IMR-90 (cell line): ENCODE measurements around the gene FLT3. TPM values are rescaled to one million over a fixed set of nuclear protein-coding genes. Genes with fewer than 3 reads are reported as not detected.
"Not testable (repeated sequence)": the region's sequence is repeated elsewhere in the genome, so short reads cannot be mapped to it uniquely, and the experiment has no call there.

ENCODE experiments used
- ATAC-seq: fragments of 200-7000 bp; cut with Tn5 transposase; 2 replicates; pipeline ENCODE4 v1.9.1; 2020; ENCODE audit warnings: low read depth, mild to moderate bottlenecking, moderate library complexity
- BruUV-seq: library from RNA; stranded (reverse); fragments of 400-500 nt; replicated peaks from 2 replicates; lab custom pipeline; 2021; lab: Mats Ljungman, UMichigan
- CTCF ChIA-PET: fragments of 300-600 bp; formaldehyde crosslinking; extraction: SDS; loops from one replicate; lab custom pipeline; 2021; ENCODE audit warnings: antibody characterized with exemption; lab: Yijun Ruan, JAX
- POLR2A ChIA-PET: fragments of 300-600 bp; sonication (Branson Sonifier 250); formaldehyde crosslinking; loops from one replicate; lab custom pipeline; 2022; ENCODE audit warnings: antibody characterized with exemption; ENCODE audit not compliant: unreplicated experiment; lab: Charles Lee
- DNase-seq: peaks from one replicate; pipeline ENCODE4 v3.0.0; 2013
- H2AFZ ChIP-seq: replicated peaks from 2 replicates; pipeline ENCODE3; 2013; ENCODE audit warnings: low read length, mild to moderate bottlenecking; ENCODE audit not compliant: poor library complexity
- H2AK5ac ChIP-seq: 2 replicates; pipeline ENCODE4 v1.6.1; 2013; ENCODE audit warnings: low read depth, low read length, inconsistent platforms
- H2AK9ac ChIP-seq: replicated peaks from 2 replicates; pipeline ENCODE3; 2013; ENCODE audit warnings: mild to moderate bottlenecking, low read depth, low read length, moderate library complexity; ENCODE audit not compliant: poor library complexity
- H2BK120ac ChIP-seq: 2 replicates; pipeline ENCODE4 v1.6.1; 2013; ENCODE audit warnings: low read depth, low read length, inconsistent platforms
- H2BK15ac ChIP-seq: 3 replicates; pipeline ENCODE4 v1.6.1; 2013; ENCODE audit warnings: low read depth, low read length, inconsistent platforms
- H2BK20ac ChIP-seq: 2 replicates; pipeline ENCODE4 v1.6.1; 2013; ENCODE audit warnings: low read depth, mild to moderate bottlenecking, inconsistent platforms, low read length, moderate library complexity
- H2BK5ac ChIP-seq: 2 replicates; pipeline ENCODE4 v1.6.1; 2013; ENCODE audit warnings: mild to moderate bottlenecking, low read depth, low read length, inconsistent platforms; ENCODE audit not compliant: poor library complexity, severe bottlenecking
- H3K14ac ChIP-seq: replicated peaks from 2 replicates; pipeline ENCODE4 v1.6.1; 2013; ENCODE audit warnings: low read depth, low read length, inconsistent platforms
- H3K18ac ChIP-seq: 2 replicates; pipeline ENCODE4 v1.6.1; 2013; ENCODE audit warnings: low read depth, low read length, control low read depth
- H3K23ac ChIP-seq: 2 replicates; pipeline ENCODE4 v1.6.1; 2013; ENCODE audit warnings: low read depth, low read length, inconsistent platforms
- H3K27ac ChIP-seq: 2 replicates; pipeline ENCODE4 v1.5.1; 2013; ENCODE audit warnings: mild to moderate bottlenecking, control low read depth, low read length; ENCODE audit not compliant: insufficient read depth
- H3K27me3 ChIP-seq: 2 replicates; pipeline ENCODE4 v1.6.1; 2013; ENCODE audit warnings: low read length; ENCODE audit not compliant: control insufficient read depth, insufficient read depth
- H3K36me3 ChIP-seq: 2 replicates; pipeline ENCODE4 v1.6.1; 2013; ENCODE audit warnings: low read length, mixed read lengths; ENCODE audit not compliant: control insufficient read depth, insufficient read depth
- H3K4ac ChIP-seq: 2 replicates; pipeline ENCODE4 v1.6.1; 2013; ENCODE audit warnings: low read depth, low read length, inconsistent platforms
- H3K4me1 ChIP-seq: 2 replicates; pipeline ENCODE4 v1.6.1; 2013; ENCODE audit warnings: low read length, mixed read lengths; ENCODE audit not compliant: control insufficient read depth, insufficient read depth
- H3K4me2 ChIP-seq: 2 replicates; pipeline ENCODE4 v1.6.1; 2013; ENCODE audit warnings: low read depth, mild to moderate bottlenecking, control low read depth, low read length, moderate library complexity
- H3K4me3 ChIP-seq: 2 replicates; pipeline ENCODE4 v1.5.1; 2013; ENCODE audit warnings: low read depth, mild to moderate bottlenecking, control low read depth, low read length, moderate library complexity; ENCODE audit not compliant: insufficient read depth
- H3K56ac ChIP-seq: 2 replicates; pipeline ENCODE4 v1.6.1; 2013; ENCODE audit warnings: low read length, inconsistent platforms; ENCODE audit not compliant: insufficient read depth; ENCODE audit errors: extremely low read depth
- H3K79me1 ChIP-seq, 2 experiments: 2 replicates each; pipeline ENCODE4 v1.6.1; 2013; ENCODE audit warnings: low read length in 2 of 2, inconsistent platforms in 1 of 2, low read depth in 1 of 2
- H3K9ac ChIP-seq: 2 replicates; pipeline ENCODE4 v1.6.1; 2013; ENCODE audit warnings: low read depth, low read length, control low read depth
- H3K9me1 ChIP-seq: 2 replicates; pipeline ENCODE4 v1.6.1; 2013; ENCODE audit warnings: low read length, inconsistent platforms; ENCODE audit not compliant: insufficient read depth
- H3K9me3 ChIP-seq: 2 replicates; pipeline ENCODE4 v1.6.1; 2013; ENCODE audit warnings: low read length; ENCODE audit not compliant: control insufficient read depth, insufficient read depth
- H4K20me1 ChIP-seq: 2 replicates; pipeline ENCODE4 v1.6.1; 2013; ENCODE audit warnings: low read length, inconsistent platforms; ENCODE audit not compliant: insufficient read depth
- H4K5ac ChIP-seq: 2 replicates; pipeline ENCODE4 v1.6.1; 2013; ENCODE audit warnings: mild to moderate bottlenecking, low read depth, low read length, control low read depth
- H4K8ac ChIP-seq, 2 experiments: 2 replicates each; pipeline ENCODE4 v1.6.1; 2013; ENCODE audit warnings: low read depth in 2 of 2, low read length in 2 of 2, control low read depth in 1 of 2, inconsistent platforms in 1 of 2
- H4K91ac ChIP-seq: 2 replicates; pipeline ENCODE4 v1.6.1; 2013; ENCODE audit warnings: low read depth, low read length, inconsistent platforms; ENCODE audit not compliant: insufficient read depth
- WGBS, 2 experiments: methylation state at CpG; one replicate each; pipeline versions ENCODE4 v1.1.5 to v1.1.7; 2013; ENCODE audit warnings: missing lambda C conversion rate in 2 of 2; ENCODE audit not compliant: insufficient read length in 1 of 2; ENCODE audit errors: extremely low coverage in 2 of 2; 5-methylcytosine and 5-hydroxymethylcytosine counted together
- dilution Hi-C: fragments of 300-500 bp; cut with HindIII; formaldehyde crosslinking; loops from one replicate; pipeline ENCODE4 v1.14.3; 2018; ENCODE audit warnings: low sequenced_read_pairs; ENCODE audit not compliant: unreplicated experiment
- in situ Hi-C: fragments of 300-500 bp; cut with MboI; formaldehyde crosslinking; loops from 3 replicates; pipeline ENCODE4 v1.14.3; 2019; ENCODE audit warnings: low sequenced_read_pairs, inconsistent platforms, mixed read lengths
- intact Hi-C: fragments of 100-400 bp; cut with micrococcal nuclease; formaldehyde crosslinking; loops from 2 replicates; pipeline ENCODE4 v1.10.0; 2022
- polyA plus RNA-seq, 3 experiments: library from polyadenylated mRNA; depleted of rRNA; stranded (reverse); fragments of >200 nt; gene quantifications; 2 replicates each; pipeline ENCODE4 v1.2.3, GENCODE V29; 2012; ENCODE audit warnings: low replicate concordance in 1 of 3
- total RNA-seq: library from RNA; depleted of rRNA; stranded (reverse); fragments of >200 nt; gene quantifications from 2 replicates; pipeline ENCODE4 v1.2.3, GENCODE V29; 2012

Gene FLT3
- total and polyA plus RNA-seq, 2 of the 4 experiments (the other 2 are of a cell fraction): not detected

GRCh38 chr13:27964206-27964605 lies 136.2 kb downstream of the FLT3 start:
- H3K4me2 ChIP-seq, intact Hi-C loops, H3K36me3 ChIP-seq, H2AK5ac ChIP-seq, H4K91ac ChIP-seq, ATAC-seq, H3K56ac ChIP-seq, H4K20me1 ChIP-seq, H4K5ac ChIP-seq, H2BK5ac ChIP-seq, BruUV-seq, H3K18ac ChIP-seq, H4K8ac ChIP-seq, H3K79me1 ChIP-seq, H3K9me3 ChIP-seq, H3K27ac ChIP-seq, POLR2A ChIA-PET, H3K4ac ChIP-seq, H3K4me3 ChIP-seq, H2AK9ac ChIP-seq, H2BK15ac ChIP-seq, H3K23ac ChIP-seq, in situ Hi-C loops, dilution Hi-C loops, H3K14ac ChIP-seq, H2BK20ac ChIP-seq, DNase-seq, H3K4me1 ChIP-seq, H2AFZ ChIP-seq, H2BK120ac ChIP-seq, H3K9me1 ChIP-seq, H3K9ac ChIP-seq: not testable (repeated sequence)
- CTCF ChIA-PET: interaction anchor here (0.6 to 1.4 kb wide), 2 partner anchors 9 to 10 kb away, joined by 3 to 4 read pairs; no protein-coding TSS in a partner anchor
- WGBS, 2 experiments: 35% methylated on average over 4 of the region's 13 CpGs; no CpG with 5 or more reads in 1 of the 2 experiments
- peaks cover 96% of the 10 kb centered on the region for H3K27me3 ChIP-seq
